Ectodermal cell (in vitro differentiated cells): Measurements from ENCODE around the gene UBL4B.

Experiments used
- H3K27ac ChIP-seq: 2 replicates; pipeline ENCODE4 v1.7.0; 2013; ENCODE audit warnings: mild to moderate bottlenecking, low read depth, low read length; ENCODE audit not compliant: insufficient read depth, poor library complexity, severe bottlenecking
- H3K27me3 ChIP-seq: 2 replicates; pipeline ENCODE4 v1.7.0; 2013; ENCODE audit warnings: mild to moderate bottlenecking, low read length; ENCODE audit not compliant: insufficient read depth, control insufficient read depth, poor library complexity, severe bottlenecking
- H3K36me3 ChIP-seq: one replicate; pipeline ENCODE4 v1.7.0; 2013; ENCODE audit warnings: low read length; ENCODE audit not compliant: control insufficient read depth, insufficient read depth
- H3K4me1 ChIP-seq: one replicate; pipeline ENCODE4 v1.7.0; 2013; ENCODE audit warnings: low read length; ENCODE audit not compliant: control insufficient read depth, insufficient read depth
- H3K4me3 ChIP-seq: 2 replicates; pipeline ENCODE4 v1.7.0; 2013; ENCODE audit warnings: low read depth, low read length, control low read depth; ENCODE audit not compliant: insufficient read depth
- H3K9me3 ChIP-seq: 2 replicates; pipeline ENCODE4 v1.7.0; 2013; ENCODE audit warnings: mild to moderate bottlenecking, low read length, moderate library complexity; ENCODE audit not compliant: control insufficient read depth
- WGBS, 2 experiments: methylation state at CpG; one replicate each; pipeline ENCODE4 v1.1.7; 2013; ENCODE audit warnings: missing lambda C conversion rate in 2 of 2; 5-methylcytosine and 5-hydroxymethylcytosine counted together

Gene UBL4B

DNA sequence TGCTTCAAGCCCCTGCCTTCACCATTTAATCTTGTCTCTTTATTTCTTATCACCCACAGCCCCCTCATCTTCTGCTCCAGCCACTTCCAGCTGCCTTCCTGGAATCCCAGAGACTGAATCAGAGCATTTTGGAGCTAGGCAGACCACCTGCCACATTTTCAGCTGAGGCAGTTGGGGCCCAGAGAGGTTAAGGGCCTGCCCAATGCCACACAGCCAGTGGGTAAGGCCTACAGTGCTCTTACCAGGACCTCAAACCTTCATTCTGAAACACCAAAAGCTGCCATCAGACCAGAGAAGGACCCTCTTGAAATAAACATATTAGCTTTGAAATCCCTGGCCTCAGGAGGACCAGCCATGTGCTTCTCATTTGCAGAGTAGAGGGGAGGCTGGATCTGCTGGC is 20.4 kb downstream of the UBL4B start:
- H3K4me1 ChIP-seq, result peaks cover 35% of the 10 kb centered on the region
- peaks cover 13% of the 10 kb centered on the region for H3K27me3 ChIP-seq

DNA sequence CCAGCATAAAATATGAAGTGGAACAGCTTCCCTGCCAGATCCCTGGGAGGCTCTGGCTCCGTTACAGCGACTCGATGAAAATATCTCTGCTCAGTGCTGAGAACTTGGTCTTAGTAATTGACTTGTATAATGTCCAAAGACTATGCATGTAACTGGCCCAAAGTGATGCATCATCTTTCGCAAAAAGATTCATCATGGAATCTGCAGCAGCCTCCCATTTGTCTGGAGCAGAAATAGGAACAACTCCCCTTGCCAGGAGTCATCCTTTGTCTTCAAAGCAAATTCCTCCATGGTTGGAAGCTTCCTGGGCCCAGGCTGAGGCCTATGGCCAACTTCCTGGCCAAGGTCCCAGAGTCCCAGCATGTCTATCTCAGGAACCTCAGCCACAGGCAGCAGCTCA is 21.2 kb downstream of the UBL4B start:
- Histone ChIP-seq H3K27ac (no peak overlapping the region), H3K4me1 (peaks cover 35% of the 10 kb centered on the region), H3K4me3 (no peak overlapping the region), H3K36me3 (no peaks in the 10 kb centered on the region), H3K27me3 (peaks cover 13% of the 10 kb centered on the region), H3K9me3 (no peaks in the 10 kb centered on the region)
- WGBS, 2 experiments, result 96% methylated on average over 4 of the region's 4 CpGs

More for the DNA sequence above, 20.4 kb downstream of the UBL4B start:
- no peaks in the 10 kb centered on the region for H3K36me3 ChIP-seq
- H3K4me3 ChIP-seq, result no peak overlapping the region
- no peaks in the 10 kb centered on the region for H3K9me3 ChIP-seq
- no peak overlapping the region for H3K27ac ChIP-seq

DNA sequence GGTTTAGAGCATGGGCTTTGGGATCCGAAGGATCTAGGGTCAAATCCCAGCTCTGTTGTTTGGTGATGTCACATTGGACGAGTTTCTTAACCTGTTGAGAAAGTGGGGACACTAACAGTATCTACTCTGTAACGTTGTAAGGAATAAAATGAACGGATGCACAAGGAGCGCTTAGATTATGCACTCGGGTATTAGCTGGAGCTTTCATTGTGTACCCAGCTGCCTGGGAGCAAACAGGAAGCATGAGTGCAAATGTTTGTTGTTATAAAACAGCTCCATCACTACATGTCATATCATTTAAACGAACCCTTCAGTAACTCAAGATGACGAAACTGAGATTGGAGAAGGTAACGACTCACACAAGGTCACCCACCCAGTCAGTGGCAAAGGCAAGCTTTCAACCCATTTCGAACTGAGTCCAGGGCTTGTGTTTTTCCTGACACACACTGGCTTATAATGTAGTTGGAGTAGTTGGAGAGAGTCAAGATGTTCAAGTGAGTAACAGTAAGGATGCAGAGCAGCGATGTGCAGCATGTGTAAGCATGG is 21.9 kb downstream of the UBL4B start:
- H3K27ac ChIP-seq, result no peak overlapping the region
- H3K27me3 ChIP-seq, result peaks cover 13% of the 10 kb centered on the region
- peaks cover 35% of the 10 kb centered on the region for H3K4me1 ChIP-seq
- H3K36me3 ChIP-seq, result no peaks in the 10 kb centered on the region
- no peak overlapping the region for H3K4me3 ChIP-seq
- 93 to 94% methylated on average over 11 of the region's 11 CpGs for WGBS, 2 experiments
- H3K9me3 ChIP-seq, result no peaks in the 10 kb centered on the region

DNA sequence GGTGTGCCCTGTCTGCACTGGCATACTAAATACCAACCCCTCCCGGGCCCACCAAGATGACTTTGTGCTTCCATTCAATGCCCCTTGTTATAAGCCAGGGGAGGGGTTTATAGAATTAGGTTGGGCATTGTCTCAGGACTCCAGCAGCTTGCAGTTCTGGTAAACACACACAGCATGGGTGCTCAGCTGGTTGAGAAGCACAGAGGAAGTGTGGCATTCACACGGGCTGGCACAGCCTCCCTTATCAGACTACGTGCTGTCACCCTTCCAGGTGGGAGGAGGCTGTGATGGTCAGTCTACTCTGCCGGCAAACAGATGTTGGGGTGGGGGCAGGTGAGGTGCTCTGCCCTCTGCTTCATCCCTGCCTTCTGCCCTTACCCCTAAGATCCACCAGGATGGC is 23.0 kb downstream of the UBL4B start:
- 48 to 55% methylated on average over 4 of the region's 4 CpGs for WGBS, 2 experiments
- Histone ChIP-seq H3K27me3 (peaks cover 5% of the 10 kb centered on the region), H3K4me3 (no peak overlapping the region), H3K36me3 (no peaks in the 10 kb centered on the region), H3K27ac (no peak overlapping the region), H3K9me3 (no peaks in the 10 kb centered on the region), H3K4me1 (peaks cover 27% of the 10 kb centered on the region)

GRCh38 chr1:110135666-110136065 is 23.4 kb downstream of the UBL4B start:
- Histone ChIP-seq H3K4me3 (no peak overlapping the region), H3K9me3 (no peaks in the 10 kb centered on the region), H3K4me1 (peaks cover 23% of the 10 kb centered on the region), H3K27me3 (peaks cover 4% of the 10 kb centered on the region), H3K27ac (no peak overlapping the region), H3K36me3 (no peaks in the 10 kb centered on the region)
- 94% methylated on average over 10 of the region's 10 CpGs for WGBS, 2 experiments

GRCh38 chr1:110136911-110137310 is 24.7 kb downstream of the UBL4B start:
- Histone ChIP-seq H3K4me1 (peaks cover 16% of the 10 kb centered on the region), H3K27ac (no peak overlapping the region), H3K36me3 (no peaks in the 10 kb centered on the region), H3K27me3 (peaks cover 4% of the 10 kb centered on the region), H3K4me3 (peak overlapping the region; percentile 14), H3K9me3 (no peaks in the 10 kb centered on the region)
- WGBS, 2 experiments, result 7 to 12% methylated on average over 7 of the region's 7 CpGs

- peaks cover 16% of the 10 kb centered on the region for H3K4me1 ChIP-seq
- peaks cover 8% of the 10 kb centered on the region for H3K27me3 ChIP-seq
- no peaks in the 10 kb centered on the region for H3K36me3 ChIP-seq
- 88 to 97% methylated on average over 3 of the region's 3 CpGs for WGBS, 2 experiments
- no peak overlapping the region for H3K4me3 ChIP-seq
- no peak overlapping the region for H3K27ac ChIP-seq
- no peaks in the 10 kb centered on the region for H3K9me3 ChIP-seq
Observed at GRCh38 chr1:110138956-110139355, 26.7 kb downstream of the UBL4B start.

- WGBS, 2 experiments, result 79 to 84% methylated on average over 3 of the region's 3 CpGs
- Histone ChIP-seq H3K9me3 (no peaks in the 10 kb centered on the region), H3K27ac (no peak overlapping the region), H3K36me3 (no peaks in the 10 kb centered on the region), H3K27me3 (peaks cover 55% of the 10 kb centered on the region), H3K4me1 (no peaks in the 10 kb centered on the region), H3K4me3 (no peak overlapping the region)
Observed at GRCh38 chr1:110144366-110144765, 32.1 kb downstream of the UBL4B start.

DNA sequence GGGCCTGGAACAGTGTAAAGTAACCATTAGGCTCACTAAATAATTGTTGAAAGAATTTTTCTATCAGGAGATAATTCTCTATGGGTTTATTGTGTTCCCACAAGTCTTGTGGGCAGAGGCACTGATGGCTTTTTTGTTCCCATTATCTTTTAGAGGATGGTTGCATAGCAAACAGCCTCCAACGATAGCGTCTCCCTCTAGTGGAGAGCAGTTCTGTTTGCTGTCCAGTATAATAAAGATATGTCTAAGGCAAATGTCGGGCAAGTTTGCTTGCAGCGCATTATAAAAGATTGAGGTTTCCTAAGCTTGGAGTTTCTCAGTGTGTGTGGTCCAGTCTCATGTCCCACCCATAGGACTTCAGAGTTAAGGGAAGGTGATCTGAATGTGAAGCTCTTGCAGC is 36.7 kb downstream of the UBL4B start:
- 58% methylated on average over 4 of the region's 4 CpGs for WGBS, 2 experiments
- peaks cover 97% of the 10 kb centered on the region for H3K27me3 ChIP-seq
- no peaks in the 10 kb centered on the region for H3K4me1 ChIP-seq
- no peak overlapping the region for H3K27ac ChIP-seq
- H3K36me3 ChIP-seq, result no peaks in the 10 kb centered on the region
- H3K4me3 ChIP-seq, result no peak overlapping the region
- H3K9me3 ChIP-seq, result no peaks in the 10 kb centered on the region

GRCh38 chr1:110150330-110151174 is 38.3 kb downstream of the UBL4B start, which contains the start of gene SLC6A17:
Gene SLC6A17, plus strand, starts transcription at chr1:110150494. Its CDS starts 16,436 bp downstream, at chr1:110166930.
- Histone ChIP-seq H3K9me3 (no peaks in the 10 kb centered on the region), H3K27me3 (peaks cover 100% of the 10 kb centered on the region), H3K4me3 (peak within 1 kb of the TSS; percentile 37), H3K27ac (no peak within 1 kb of the TSS), H3K36me3 (no peaks in the 10 kb centered on the region), H3K4me1 (no peaks in the 10 kb centered on the region)
- WGBS, 2 experiments, result 1% methylated on average over 104 of the region's 104 CpGs
